ENCODE measurements around the gene PRR3. TPM values are rescaled to one million over a fixed set of nuclear protein-coding genes. Genes with fewer than 3 reads are reported as not detected.
A peak's percentile ranks its signal among the peaks of the same experiment; 100 is the strongest.
"Not testable (repeated sequence)": the region's sequence is repeated elsewhere in the genome, so short reads cannot be mapped to it uniquely, and the experiment has no call there.

The PRR3 gene
- total and polyA plus RNA-seq, 2 experiments from 2014 or later = 10.9 to 15.2 TPM

DNA sequence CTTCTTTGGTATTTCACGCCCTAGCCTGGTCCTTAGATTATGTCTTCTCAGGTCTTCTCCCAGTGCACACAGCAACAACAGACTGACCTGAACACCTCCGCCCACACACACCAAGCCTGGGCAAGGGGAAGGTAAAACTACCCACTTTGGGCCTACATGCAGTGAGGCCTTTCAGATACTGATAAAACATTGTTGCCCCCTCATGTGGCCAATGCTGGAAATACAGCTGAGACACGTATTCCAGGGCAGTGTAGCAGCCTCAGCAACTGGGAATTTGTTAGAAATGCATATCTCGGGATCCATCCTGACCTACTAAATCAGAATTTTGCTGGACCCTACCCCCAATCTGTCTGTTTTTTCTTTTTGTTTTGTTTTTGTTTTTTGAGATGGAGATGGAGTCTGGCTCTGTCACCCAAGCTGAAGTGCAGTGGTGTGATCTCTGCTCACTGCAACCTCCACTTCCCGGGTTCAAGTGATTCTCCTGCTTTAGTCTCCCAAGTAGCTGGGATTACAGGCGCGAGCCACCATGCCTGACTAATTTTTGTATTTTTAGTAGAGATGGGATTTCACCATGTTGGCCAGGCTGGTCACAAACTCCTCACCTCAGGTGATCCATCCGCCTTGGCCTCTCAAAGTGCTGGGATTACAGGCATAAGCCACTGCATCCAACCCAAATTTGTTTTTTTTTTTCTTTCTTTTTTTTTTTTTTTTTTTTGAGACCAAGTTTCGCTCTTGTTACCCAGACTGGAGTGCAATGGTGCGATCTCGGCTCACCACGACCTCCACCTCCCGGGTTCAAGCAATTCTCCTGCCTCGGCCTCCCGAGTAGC, 40.4 kb downstream of the PRR3 start:
- Histone ChIP-seq H3K27ac (ENCODE audit: low read depth) (peak overlapping the region; percentile 63), H3F3A (replicated peaks; ENCODE audit: low read depth) (peaks cover 58% of the 10 kb centered on the region), H3K36me3 (ENCODE audit: insufficient read depth) (peaks cover 11% of the 10 kb centered on the region; the same call in 1 of the 2 replicates), H4K20me1 (replicated peaks; ENCODE audit: insufficient read depth) (peaks cover 14% of the 10 kb centered on the region; the same call in 1 of the 2 replicates)
- H3K4me3 Mint-ChIP-seq; H3K4me1 ChIP-seq (ENCODE audit: insufficient read depth); H3K9me2 ChIP-seq (ENCODE audit: insufficient read depth); H3K4me2 ChIP-seq; H3K27me3 Mint-ChIP-seq (ENCODE audit: insufficient read depth, low read depth, poor library complexity); H2AFZ ChIP-seq; H3K27me3 ChIP-seq (ENCODE audit: insufficient read depth); H3K4me3 ChIP-seq; H3K79me2 ChIP-seq (replicated peaks; ENCODE audit: insufficient read depth); H3K9me3 Mint-ChIP-seq; H3K4me1 Mint-ChIP-seq: not testable (repeated sequence)
- peak; percentile 29; the same call in 1 of the 2 replicates for TF ChIP-seq CREB1 (CRISPR knock-in tag; IDR thresholded peaks at IDR 0.05; ENCODE audit: low read depth)
- TF ChIP-seq, protein P1, sequence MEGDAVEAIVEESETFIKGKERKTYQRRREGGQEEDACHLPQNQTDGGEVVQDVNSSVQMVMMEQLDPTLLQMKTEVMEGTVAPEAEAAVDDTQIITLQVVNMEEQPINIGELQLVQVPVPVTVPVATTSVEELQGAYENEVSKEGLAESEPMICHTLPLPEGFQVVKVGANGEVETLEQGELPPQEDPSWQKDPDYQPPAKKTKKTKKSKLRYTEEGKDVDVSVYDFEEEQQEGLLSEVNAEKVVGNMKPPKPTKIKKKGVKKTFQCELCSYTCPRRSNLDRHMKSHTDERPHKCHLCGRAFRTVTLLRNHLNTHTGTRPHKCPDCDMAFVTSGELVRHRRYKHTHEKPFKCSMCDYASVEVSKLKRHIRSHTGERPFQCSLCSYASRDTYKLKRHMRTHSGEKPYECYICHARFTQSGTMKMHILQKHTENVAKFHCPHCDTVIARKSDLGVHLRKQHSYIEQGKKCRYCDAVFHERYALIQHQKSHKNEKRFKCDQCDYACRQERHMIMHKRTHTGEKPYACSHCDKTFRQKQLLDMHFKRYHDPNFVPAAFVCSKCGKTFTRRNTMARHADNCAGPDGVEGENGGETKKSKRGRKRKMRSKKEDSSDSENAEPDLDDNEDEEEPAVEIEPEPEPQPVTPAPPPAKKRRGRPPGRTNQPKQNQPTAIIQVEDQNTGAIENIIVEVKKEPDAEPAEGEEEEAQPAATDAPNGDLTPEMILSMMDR (conservative IDR thresholded peaks at IDR 0.05; ENCODE audit: low read depth in 2 of 2) = peak; percentile 79 to 81
- Mint-ChIP-seq H3K27ac (peak overlapping the region; percentile 15; the same call in 1 of the 2 replicates), H3K36me3 (ENCODE audit: low read depth) (peaks cover 59% of the 10 kb centered on the region)
- DNase-seq (ENCODE audit: low spot score) = peak; percentile 94
- peak; percentile 88 for ATAC-seq

DNA sequence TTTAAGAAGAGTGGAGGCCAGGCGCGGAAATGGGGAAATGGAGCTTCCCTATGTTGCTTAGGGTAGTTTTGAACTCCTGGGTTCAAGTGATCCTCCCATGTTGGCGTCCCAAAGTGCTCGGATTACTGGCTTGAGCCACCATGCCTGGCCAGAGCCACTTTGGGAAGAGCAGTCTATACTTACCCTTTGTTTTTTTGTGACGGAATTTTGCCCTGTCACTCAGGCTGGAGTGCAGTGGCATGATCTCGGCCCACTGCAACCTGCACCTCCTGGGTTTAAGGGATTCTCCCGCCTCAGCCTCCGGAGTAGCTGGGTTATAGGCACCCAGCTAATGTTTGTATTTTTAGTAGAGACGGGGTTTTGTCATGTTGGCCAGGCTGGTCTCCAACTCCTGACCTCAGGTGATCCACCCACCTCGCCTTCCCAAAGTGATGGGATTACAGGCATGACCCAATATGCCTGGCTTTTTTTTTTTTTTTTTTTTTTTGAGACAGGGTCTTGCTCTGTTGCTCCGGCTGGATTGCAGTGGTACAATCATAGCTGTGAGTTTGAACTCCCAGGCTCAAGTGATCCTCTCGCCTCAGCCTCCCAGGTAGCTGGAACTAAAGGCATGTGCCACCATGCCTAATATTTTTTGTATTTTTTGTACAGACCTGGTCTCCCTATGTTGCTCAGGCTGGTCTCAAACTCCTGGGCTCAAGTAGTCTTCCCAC, 42.0 kb downstream of the PRR3 start:
- ATAC-seq (peak; percentile 4; the same call in 2 of the 3 replicates), DNase-seq (ENCODE audit: low spot score) (no peak)
- Mint-ChIP-seq H3K36me3 (ENCODE audit: low read depth) (peaks cover 64% of the 10 kb centered on the region), H3K9me3 (no peaks in the 10 kb centered on the region), H3K27me3 (ENCODE audit: insufficient read depth, low read depth, poor library complexity) (peaks cover 10% of the 10 kb centered on the region), H3K4me1 (no peaks in the 10 kb centered on the region; the same call in 2 of the 3 replicates), H3K27ac (peak overlapping the region; percentile 72), H3K4me3 (no peak overlapping the region)
- H3K9me2 ChIP-seq (ENCODE audit: insufficient read depth) = no peaks in the 10 kb centered on the region
- H2AFZ ChIP-seq = no peak overlapping the region
- H3K4me2 ChIP-seq = no peak overlapping the region
- H3F3A ChIP-seq (replicated peaks; ENCODE audit: low read depth) = peaks cover 69% of the 10 kb centered on the region
- H3K27ac ChIP-seq (ENCODE audit: low read depth) = peak overlapping the region; percentile 59; the same call in 1 of the 2 replicates
- H3K4me3 ChIP-seq = no peak overlapping the region
- peaks cover 27% of the 10 kb centered on the region for H3K36me3 ChIP-seq (ENCODE audit: insufficient read depth)
- TF ChIP-seq, protein P2, sequence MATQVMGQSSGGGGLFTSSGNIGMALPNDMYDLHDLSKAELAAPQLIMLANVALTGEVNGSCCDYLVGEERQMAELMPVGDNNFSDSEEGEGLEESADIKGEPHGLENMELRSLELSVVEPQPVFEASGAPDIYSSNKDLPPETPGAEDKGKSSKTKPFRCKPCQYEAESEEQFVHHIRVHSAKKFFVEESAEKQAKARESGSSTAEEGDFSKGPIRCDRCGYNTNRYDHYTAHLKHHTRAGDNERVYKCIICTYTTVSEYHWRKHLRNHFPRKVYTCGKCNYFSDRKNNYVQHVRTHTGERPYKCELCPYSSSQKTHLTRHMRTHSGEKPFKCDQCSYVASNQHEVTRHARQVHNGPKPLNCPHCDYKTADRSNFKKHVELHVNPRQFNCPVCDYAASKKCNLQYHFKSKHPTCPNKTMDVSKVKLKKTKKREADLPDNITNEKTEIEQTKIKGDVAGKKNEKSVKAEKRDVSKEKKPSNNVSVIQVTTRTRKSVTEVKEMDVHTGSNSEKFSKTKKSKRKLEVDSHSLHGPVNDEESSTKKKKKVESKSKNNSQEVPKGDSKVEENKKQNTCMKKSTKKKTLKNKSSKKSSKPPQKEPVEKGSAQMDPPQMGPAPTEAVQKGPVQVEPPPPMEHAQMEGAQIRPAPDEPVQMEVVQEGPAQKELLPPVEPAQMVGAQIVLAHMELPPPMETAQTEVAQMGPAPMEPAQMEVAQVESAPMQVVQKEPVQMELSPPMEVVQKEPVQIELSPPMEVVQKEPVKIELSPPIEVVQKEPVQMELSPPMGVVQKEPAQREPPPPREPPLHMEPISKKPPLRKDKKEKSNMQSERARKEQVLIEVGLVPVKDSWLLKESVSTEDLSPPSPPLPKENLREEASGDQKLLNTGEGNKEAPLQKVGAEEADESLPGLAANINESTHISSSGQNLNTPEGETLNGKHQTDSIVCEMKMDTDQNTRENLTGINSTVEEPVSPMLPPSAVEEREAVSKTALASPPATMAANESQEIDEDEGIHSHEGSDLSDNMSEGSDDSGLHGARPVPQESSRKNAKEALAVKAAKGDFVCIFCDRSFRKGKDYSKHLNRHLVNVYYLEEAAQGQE (IDR thresholded peaks at IDR 0.05; ENCODE audit: unreplicated experiment) = no peak
- peak; percentile 18; the same call in 1 of the 2 replicates for TF ChIP-seq POLR2AphosphoS5 (IDR thresholded peaks at IDR 0.05; ENCODE audit: low read depth)
- TF ChIP-seq, protein P3, sequence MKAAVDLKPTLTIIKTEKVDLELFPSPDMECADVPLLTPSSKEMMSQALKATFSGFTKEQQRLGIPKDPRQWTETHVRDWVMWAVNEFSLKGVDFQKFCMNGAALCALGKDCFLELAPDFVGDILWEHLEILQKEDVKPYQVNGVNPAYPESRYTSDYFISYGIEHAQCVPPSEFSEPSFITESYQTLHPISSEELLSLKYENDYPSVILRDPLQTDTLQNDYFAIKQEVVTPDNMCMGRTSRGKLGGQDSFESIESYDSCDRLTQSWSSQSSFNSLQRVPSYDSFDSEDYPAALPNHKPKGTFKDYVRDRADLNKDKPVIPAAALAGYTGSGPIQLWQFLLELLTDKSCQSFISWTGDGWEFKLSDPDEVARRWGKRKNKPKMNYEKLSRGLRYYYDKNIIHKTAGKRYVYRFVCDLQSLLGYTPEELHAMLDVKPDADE (IDR thresholded peaks at IDR 0.05) = no peak
- no peaks in the 10 kb centered on the region for H3K27me3 ChIP-seq (ENCODE audit: insufficient read depth)
- no peaks in the 10 kb centered on the region for H3K4me1 ChIP-seq (ENCODE audit: insufficient read depth)
- no peaks in the 10 kb centered on the region for H3K79me2 ChIP-seq (replicated peaks; ENCODE audit: insufficient read depth)
- H4K20me1 ChIP-seq (replicated peaks; ENCODE audit: insufficient read depth) = peaks cover 11% of the 10 kb centered on the region
